Stromal cell of bone marrow (primary cell): ENCODE measurements around the gene PSMG3.
"Not testable (repeated sequence)": the region's sequence is repeated elsewhere in the genome, so short reads cannot be mapped to it uniquely, and the experiment has no call there.

Source experiments
- DNase-seq: peaks from one replicate; pipeline ENCODE4 v3.0.0-alpha.2; 2012; ENCODE audit warnings: low read depth

The PSMG3 gene

DNA sequence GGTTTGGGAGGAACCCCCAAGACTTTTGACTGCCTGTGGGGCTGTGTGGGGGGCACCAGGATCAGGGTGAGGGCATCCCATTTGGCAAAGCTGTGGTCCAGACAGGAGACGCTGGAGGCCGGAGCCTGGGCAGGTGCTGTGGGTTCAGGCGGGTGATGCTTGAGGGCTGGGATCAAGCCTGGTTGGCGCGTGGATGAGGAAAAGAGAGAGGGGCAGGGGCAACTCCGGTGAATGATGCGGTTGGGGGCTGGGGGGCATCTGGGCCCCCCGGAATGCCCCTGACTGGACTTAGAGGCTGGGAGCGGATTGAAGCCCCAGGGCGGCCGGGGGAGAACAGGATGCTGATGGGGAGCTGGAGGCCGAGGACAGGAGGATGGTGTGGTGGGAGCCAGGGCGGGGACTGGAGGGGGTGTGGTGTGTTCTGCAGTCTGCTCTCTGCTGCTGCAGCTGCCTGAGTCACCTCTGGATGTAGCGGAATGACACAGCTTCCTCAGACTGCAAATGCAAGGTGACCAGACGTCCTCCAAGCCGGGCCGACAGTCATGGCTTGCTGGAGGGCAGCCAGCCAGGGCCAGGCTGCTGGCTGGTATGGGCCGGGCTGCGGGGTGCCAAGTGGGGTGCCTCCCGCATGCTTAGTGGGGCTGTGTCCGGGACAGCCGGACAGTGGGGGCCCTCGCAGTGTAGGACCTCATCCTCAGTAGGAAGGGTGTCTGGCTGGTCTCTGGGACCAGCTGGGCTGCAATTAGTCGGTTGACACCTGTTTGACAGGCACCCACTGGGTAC lies 36.1 kb downstream of the PSMG3 start:
- peak; percentile 68 for DNase-seq

DNA sequence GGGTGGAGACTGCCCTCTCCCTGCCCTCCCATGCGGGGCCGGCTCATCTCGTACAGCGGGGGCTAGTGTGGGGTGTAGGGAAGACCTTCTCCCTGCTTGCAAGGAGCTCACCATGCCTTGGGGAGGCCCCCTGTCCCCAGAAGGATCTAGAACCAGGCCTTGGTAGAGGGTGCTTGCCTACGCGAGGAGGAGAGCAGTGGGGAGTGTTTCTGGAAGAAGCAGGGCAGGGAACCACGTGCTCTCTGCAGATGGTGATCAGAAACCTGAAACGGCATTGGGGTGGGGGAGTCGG lies 36.6 kb downstream of the PSMG3 start:
- DNase-seq: no peak

DNA sequence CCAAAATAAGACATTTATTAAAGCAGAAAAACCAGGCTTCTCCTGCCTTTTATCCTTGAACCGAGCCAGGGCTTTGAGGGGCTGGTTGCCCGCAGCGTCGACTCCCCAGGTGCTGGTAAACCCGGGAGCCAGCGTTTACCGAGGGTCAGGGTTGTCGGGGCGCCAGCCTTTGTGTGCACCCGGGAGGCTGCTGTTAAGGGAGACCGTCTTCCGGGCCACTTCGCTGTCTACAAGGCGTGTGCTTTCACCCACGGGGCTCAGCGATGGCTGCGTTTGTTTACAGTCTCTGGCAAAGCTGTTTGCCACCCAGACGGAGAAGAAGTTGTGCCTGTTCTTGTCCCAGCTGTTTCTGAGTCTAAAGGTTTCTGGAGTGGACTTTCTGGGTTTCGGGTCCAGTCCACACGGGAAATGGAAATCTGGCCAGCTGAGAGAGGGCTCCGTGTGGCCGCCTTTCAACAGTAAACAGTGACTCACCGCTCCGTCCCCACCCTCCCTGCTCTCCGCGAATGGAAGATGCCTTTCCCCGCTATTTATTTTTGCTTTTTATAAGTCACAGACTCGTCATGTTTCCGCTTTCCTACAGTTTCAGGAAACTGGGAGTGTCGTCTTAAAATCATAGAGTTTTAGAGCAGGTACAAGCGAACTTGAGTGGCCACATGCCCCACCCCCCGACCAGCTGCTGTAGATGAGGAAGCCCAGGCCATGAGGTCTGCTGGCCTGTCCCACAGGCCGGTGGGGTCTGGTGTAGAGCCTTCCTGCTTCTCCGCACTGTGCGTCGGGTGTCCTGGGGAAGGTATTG lies 37.2 kb downstream of the PSMG3 start:
- DNase-seq: peak; percentile 88

DNA sequence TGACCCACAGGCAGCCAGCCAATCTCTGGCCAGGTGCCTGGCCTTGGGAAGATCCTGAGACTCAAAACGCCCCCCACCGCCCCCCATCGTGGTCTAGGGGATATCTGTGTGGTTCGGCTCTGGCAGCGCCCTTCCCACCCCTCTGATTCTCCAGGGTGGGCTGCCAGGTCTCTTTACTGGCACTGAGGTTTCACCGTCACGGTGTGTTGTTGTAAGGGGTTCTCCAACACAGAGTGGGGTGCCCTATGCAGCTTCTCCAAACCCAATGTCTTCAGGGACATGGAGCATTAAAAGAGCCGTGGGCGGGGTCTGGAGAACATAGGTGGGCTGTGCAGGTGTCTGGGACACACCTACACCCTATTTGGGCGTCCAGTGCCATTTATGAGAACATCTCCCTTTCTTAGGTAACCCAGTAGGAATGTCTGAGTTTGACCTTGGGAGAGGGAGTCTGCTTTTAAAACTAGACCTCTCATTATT lies 37.8 kb downstream of the PSMG3 start:
- no peak for DNase-seq

DNA sequence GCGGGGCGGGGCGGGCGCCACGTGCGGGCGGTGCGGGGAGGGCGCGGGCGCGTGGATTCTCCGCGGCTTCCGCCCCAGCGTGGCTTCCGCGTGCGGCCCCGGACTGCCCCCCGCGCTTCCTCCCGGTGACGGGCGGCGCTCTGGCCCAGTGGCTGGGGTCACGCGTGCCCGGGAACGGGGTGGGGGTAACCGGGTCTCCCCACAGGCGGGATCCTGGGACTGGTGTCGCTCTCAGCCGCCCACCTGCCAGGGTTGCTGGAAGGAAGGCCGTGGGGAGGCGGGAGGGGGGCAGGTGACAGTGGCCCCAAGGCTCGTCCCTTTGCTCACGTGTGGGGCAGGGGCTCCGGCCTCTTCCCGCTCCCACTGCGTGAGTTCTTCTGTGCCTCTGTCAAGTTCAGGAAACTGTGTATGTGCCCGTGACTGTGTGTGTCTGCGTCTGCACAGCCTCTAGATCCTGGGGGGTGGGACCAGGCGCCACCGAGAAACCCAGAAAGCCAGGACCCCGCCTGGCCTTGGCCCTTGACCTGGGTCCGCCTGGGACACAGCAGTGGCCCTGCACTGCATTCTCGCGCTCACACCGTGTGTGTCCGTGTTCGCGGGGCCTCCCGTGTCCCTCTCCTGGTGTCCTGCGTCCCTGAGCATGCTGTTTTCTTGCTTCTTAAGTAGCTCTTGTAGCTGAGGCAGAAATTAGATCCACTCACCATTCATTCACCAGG lies 38.4 kb downstream of the PSMG3 start:
- DNase-seq: no peak

DNA sequence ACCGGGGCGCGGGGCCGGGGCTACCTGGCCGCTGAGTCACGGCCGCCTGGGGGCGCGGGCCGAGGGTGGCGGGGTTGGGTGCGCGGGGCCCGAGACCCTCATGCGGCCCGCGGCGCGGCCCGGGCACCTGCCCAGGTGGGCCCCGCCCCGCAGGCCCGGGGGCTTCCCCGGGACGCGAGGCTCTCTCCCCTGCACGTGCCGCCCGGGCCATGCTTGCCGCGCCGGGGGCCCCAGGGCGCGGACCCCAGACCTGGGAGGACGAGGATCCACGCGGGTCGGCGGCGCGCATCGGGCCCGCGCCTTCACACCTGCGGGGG lies 38.9 kb downstream of the PSMG3 start:
- no peak for DNase-seq

DNA sequence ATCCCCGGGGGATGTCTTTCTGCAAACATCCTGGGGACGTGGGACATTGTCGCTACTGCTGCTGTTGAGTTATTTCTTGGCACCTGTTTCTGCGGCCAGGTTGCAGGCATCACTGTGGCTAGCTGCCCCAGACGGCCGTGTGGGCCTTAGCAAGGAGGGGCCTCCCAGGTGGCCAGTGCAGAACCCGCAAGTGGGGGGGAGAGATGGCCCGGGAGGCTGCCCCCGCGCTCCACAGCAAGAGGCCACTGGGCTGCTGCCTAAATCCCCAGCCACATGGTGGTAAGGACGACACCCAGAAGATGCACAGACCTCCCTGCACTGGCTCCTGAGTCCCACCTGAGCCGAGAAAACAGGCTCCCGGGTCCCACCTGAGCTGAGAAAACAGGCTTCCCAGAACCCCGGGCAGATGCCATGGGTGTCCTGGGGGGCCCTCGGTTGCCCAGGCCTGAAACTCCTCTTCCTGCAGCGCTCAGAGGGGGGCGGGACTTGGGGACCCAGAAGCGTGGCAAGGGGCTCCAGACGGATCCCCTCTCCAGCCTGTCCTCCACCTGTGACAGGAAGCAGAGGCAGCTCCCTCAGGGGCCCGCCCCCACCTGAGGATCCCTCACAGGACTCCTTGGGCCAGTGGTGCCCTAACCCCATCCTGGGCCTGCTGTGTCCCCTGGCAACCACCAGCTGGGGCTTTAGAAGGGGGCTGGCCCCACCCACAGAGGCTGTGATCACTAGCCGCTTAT lies 40.3 kb downstream of the PSMG3 start:
- no peak for DNase-seq

DNA sequence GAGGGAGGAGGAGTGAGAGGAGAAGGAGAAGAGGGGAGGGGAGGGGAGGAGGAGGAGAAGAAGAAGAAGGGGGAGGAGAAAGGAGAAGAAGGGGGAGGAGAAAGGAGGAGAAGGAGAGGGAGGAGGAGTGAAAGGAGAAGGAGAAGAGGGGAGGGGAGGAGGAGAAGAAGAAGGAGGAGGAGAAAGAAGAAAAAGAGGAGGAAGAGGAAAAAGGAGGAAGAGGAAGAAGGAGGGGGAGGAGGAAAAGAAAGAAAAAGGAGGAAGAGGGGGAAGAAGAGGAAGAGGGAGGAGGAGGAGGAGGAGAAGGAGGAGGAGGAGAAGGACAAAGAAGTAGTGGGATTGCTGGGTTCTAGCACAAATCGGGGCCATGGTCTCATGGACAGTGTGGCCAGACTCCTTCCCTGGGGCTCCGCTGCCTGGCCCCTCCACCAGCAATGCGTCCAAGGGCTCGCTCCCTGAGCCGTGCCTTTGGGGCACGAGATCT lies 43.5 kb downstream of the PSMG3 start:
- DNase-seq: peak; percentile 73

DNA sequence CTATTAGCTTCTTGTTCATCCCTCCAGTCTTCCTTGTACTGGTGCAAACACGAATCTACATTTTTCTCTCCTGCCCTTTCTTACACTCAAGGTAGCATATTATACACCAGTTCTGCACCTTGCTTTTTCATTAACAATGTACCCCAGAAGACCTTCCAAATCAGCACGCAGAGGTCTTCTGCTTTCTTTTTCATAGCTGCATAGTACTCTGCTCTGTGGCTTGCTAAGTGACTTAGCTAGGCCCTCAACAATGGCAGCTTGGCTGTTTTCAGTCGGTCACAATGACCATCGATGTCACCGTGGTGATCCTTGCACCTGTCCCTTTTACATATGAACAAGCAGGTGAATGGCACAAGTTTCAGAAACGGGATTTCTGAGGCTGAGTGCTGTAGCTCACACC lies 44.4 kb downstream of the PSMG3 start:
- DNase-seq: no peak

DNA sequence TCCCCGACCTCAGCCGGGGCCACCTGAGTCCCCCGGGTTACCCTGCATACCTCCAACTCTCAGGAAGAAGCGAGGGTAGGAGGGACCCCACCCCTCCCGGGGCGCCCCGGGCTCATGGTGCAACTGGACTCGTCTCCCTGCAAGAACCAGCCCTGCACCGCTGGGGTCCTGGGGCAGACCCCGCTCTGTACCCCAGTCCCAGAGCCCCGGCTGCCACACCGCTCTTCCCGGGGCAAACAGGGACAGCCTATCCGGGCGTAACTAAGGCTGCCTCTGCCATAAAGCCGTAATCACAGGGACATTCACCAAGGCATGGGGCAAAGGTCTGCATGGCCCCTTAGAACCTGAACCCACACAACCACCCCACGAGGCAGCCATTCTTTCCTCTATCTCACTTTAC lies 46.0 kb downstream of the PSMG3 start:
- no peak for DNase-seq

DNA sequence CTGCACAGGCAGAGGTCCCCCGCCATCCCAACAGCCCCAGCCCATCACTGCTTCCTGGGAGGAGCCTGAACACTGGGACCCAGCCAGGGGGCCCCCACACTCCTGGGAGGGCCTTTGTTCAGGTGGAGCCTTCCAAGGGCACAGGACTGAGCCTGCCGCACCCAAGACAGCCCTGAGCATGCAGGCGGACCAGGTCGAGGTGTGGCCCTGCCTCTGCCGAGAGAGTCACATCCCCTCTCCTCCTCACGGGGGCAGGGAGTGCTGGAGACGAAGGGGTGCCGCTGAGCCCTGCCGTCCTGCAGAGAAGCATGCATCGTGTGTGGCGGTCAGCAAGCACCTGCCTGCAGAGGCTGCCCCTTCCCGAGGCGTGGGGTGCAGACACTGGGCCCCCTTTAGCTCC lies 46.6 kb downstream of the PSMG3 start:
- DNase-seq: no peak

DNA sequence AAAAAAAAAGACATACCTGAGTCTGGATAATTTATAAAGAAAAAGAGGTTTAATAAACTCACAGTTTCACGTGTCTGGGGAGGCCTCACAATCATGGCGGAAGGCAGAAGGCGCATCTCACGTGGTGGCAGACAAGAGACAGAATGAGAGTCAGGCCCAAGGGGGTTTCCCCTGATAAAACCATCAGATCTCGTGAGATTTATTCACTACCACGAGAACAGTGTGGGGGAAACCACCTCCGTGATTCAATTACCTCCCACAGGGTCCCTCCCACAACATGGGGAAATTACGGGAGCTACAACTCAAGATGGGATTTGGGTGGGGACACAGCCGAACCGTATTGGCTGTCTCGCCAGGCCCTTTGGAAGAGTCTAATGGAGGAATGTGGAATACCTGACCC lies 48.4 kb downstream of the PSMG3 start:
- DNase-seq: no peak

DNA sequence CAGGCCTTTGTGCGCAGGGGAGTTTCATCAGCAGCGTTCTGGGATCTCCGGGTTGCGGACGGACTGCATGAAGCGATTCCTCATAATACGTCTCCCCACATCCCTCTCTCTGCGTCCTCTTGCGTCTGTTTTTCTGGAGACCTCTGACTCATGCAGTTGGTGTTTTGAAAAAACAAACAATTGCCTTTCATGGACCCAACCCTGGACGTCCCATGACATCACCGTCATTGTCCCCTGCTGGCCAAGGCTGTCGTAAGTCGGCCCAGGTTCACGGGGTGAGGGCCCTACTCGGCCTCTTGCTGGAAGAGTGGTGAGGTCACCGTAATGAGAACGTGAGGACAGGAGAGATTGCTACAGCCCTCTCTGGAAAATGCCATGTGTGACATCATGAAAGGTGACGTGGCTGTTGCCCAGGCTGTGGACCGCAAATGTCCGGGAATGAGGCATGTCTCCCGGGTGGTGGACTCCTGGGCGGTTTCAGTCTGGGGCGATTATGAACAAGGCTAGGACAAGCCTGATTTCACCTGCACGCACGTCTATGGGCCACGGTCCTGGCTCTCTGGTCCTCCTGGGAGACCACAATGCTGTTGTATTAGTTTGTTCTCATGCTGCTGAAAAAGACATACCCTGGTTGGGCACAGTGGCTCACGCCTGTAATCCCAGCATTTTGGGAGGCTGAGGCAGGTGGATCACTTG lies 49.1 kb downstream of the PSMG3 start:
- DNase-seq: no peak

DNA sequence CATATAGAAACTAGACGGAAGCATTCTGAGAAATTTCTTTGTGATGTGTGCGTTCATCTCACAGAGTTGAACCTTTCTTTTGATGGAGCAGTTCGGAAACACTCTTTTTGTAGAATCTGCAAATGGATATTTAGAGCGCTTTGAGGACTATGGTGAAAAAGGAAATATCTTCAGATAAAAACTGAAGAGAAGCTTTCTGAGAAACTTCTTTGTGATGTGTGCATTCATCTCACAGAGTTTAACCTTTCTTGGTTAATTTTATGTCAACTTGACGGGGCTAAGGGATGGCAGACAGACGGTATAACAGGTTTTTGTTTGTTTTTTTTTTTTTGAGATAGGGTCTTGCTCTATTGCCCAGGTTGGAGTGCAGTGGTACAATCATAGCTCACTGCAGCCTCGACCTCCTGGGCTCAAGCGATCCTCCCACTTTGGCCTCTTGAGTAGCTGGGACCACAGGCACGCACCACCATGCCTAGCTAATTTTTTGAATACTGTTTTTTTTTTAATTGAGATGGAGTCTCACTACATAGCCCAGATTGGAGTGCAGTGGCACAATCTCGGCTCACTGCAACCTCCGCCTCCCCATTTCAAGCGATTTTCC lies 50.4 kb downstream of the PSMG3 start:
- DNase-seq: not testable (repeated sequence)
